Osteocyte (in vitro differentiated cells): Measurements from ENCODE around the gene CST9. TPM values are rescaled to one million over a fixed set of nuclear protein-coding genes. Genes with fewer than 3 reads are reported as not detected.

Experiments
- DNase-seq: peaks from one replicate; pipeline ENCODE4 v3.0.0; 2021; ENCODE audit warnings: mixed read lengths; ENCODE audit not compliant: unreplicated experiment; ENCODE audit errors: extremely low spot score
- H3K27ac Mint-ChIP-seq: one replicate; pipeline ENCODE4 v1.8.0; 2021; ENCODE audit warnings: mild to moderate bottlenecking, mixed read lengths; ENCODE audit not compliant: unreplicated experiment
- H3K27me3 Mint-ChIP-seq: one replicate; pipeline ENCODE4 v1.8.0; 2021; ENCODE audit warnings: mixed read lengths; ENCODE audit not compliant: unreplicated experiment
- H3K36me3 Mint-ChIP-seq: one replicate; pipeline ENCODE4 v1.8.0; 2021; ENCODE audit warnings: mixed read lengths; ENCODE audit not compliant: unreplicated experiment
- H3K4me1 Mint-ChIP-seq: one replicate; pipeline ENCODE4 v1.8.0; 2021; ENCODE audit warnings: mixed read lengths; ENCODE audit not compliant: unreplicated experiment
- H3K4me3 Mint-ChIP-seq: one replicate; pipeline ENCODE4 v1.8.0; 2021; ENCODE audit warnings: mild to moderate bottlenecking, moderate library complexity, mixed read lengths; ENCODE audit not compliant: unreplicated experiment
- H3K9me3 Mint-ChIP-seq: one replicate; pipeline ENCODE4 v1.8.0; 2021; ENCODE audit warnings: mixed read lengths; ENCODE audit not compliant: unreplicated experiment
- CTCF ChIP-seq: fragments of 200-600 bp; sonication (generic); IDR thresholded peaks from 2 replicates; pipeline ENCODE4 v1.5.0; 2021; ENCODE audit warnings: antibody characterized with exemption, mild to moderate bottlenecking, moderate library complexity
- total RNA-seq: library from RNA; stranded (reverse); gene quantifications from 2 replicates; pipeline ENCODE4 v1.2.1, GENCODE V29; 2021

Gene CST9
- total RNA-seq, 1 donor from 2014 or later = not detected

- Mint-ChIP-seq H3K36me3 (no peaks in the 10 kb centered on the region), H3K9me3 (no peaks in the 10 kb centered on the region), H3K4me3 (no peak overlapping the region), H3K4me1 (peaks cover 9% of the 10 kb centered on the region), H3K27ac (no peak overlapping the region), H3K27me3 (peaks cover 4% of the 10 kb centered on the region)
- no peak for TF ChIP-seq CTCF
- no peak for DNase-seq
Measured at GRCh38 chr20:23614163-23614562, 8.4 kb upstream of the CST9 start.

GRCh38 chr20:23613676-23614075 lies 8.0 kb upstream of the CST9 start:
- Mint-ChIP-seq H3K27me3 (peaks cover 4% of the 10 kb centered on the region), H3K4me1 (peaks cover 13% of the 10 kb centered on the region), H3K36me3 (no peaks in the 10 kb centered on the region), H3K4me3 (no peak overlapping the region), H3K9me3 (no peaks in the 10 kb centered on the region), H3K27ac (no peak overlapping the region)
- DNase-seq = no peak
- no peak for TF ChIP-seq CTCF

- Mint-ChIP-seq H3K27me3 (no peaks in the 10 kb centered on the region), H3K9me3 (no peaks in the 10 kb centered on the region), H3K4me1 (peaks cover 13% of the 10 kb centered on the region), H3K36me3 (no peaks in the 10 kb centered on the region), H3K27ac (no peak overlapping the region), H3K4me3 (no peak overlapping the region)
- no peak for TF ChIP-seq CTCF
- DNase-seq = no peak
Measured at GRCh38 chr20:23612396-23612795, 6.7 kb upstream of the CST9 start.

GRCh38 chr20:23609486-23610109 lies 3.9 kb upstream of the CST9 start:
- no peak for DNase-seq
- H3K4me1 Mint-ChIP-seq = peaks cover 20% of the 10 kb centered on the region
- TF ChIP-seq CTCF = no peak
- no peaks in the 10 kb centered on the region for H3K9me3 Mint-ChIP-seq
- peaks cover 5% of the 10 kb centered on the region for H3K27me3 Mint-ChIP-seq
- no peak overlapping the region for H3K27ac Mint-ChIP-seq
- H3K36me3 Mint-ChIP-seq = no peaks in the 10 kb centered on the region
- H3K4me3 Mint-ChIP-seq = no peak overlapping the region

- Mint-ChIP-seq H3K27me3 (peaks cover 5% of the 10 kb centered on the region), H3K27ac (no peak overlapping the region), H3K4me1 (peaks cover 24% of the 10 kb centered on the region), H3K9me3 (no peaks in the 10 kb centered on the region), H3K4me3 (no peak overlapping the region), H3K36me3 (no peaks in the 10 kb centered on the region)
- no peak for DNase-seq
- no peak for TF ChIP-seq CTCF
Measured at GRCh38 chr20:23608251-23608846, 2.6 kb upstream of the CST9 start.
